Kidney (tissue), 14 donors: Measurements from ENCODE around the gene MEI1. TPM values are rescaled to one million over a fixed set of nuclear protein-coding genes. Genes with fewer than 3 reads are reported as not detected.

ENCODE experiments used
- DNase-seq, 5 donors: peaks; one replicate each; pipeline ENCODE4 v3.0.0-alpha.2; 2013 to 2020
- FAIRE-seq: peaks from 2 replicates; lab custom pipeline; 2012; peaks lifted over from hg19 to GRCh38; lab: Jason Lieb, UNC
- H3K27ac ChIP-seq, 2 donors: one replicate each; pipeline ENCODE4 v1.7.0; 2013; ENCODE audit warnings: low read depth in 2 of 2, low read length in 2 of 2, inconsistent platforms in 1 of 2
- H3K27me3 ChIP-seq: one replicate; pipeline ENCODE4 v1.7.1; 2013; ENCODE audit warnings: low read length, inconsistent platforms; ENCODE audit not compliant: control insufficient read depth, insufficient read depth
- H3K36me3 ChIP-seq, 3 donors: one replicate each; pipeline versions ENCODE4 v1.7.0 to v1.7.1; 2013; ENCODE audit warnings: low read length in 3 of 3, control low read depth in 1 of 3, inconsistent platforms in 1 of 3; ENCODE audit not compliant: insufficient read depth in 3 of 3, control insufficient read depth in 2 of 3
- H3K4me1 ChIP-seq, 3 donors: one replicate each; pipeline versions ENCODE4 v1.7.0 to v1.7.1; 2013; ENCODE audit warnings: low read length in 3 of 3, inconsistent platforms in 1 of 3, low read depth in 1 of 3; ENCODE audit not compliant: control insufficient read depth in 2 of 3, insufficient read depth in 2 of 3
- H3K4me3 ChIP-seq, 3 donors: one replicate each; pipeline versions ENCODE4 v1.7.0 to v1.8.1; 2013; ENCODE audit warnings: low read length in 3 of 3, control low read depth in 1 of 3, inconsistent platforms in 1 of 3
- H3K9ac ChIP-seq, 3 donors: one replicate each; pipeline versions ENCODE4 v1.7.0 to v1.7.1; 2013; ENCODE audit warnings: low read length in 3 of 3, control low read depth in 1 of 3, inconsistent platforms in 1 of 3
- H3K9me3 ChIP-seq, 3 donors: one replicate each; pipeline versions ENCODE4 v1.7.0 to v1.7.1; 2013; ENCODE audit warnings: low read length in 3 of 3, control low read depth in 1 of 3, inconsistent platforms in 1 of 3; ENCODE audit not compliant: control insufficient read depth in 2 of 3, insufficient read depth in 1 of 3
- intact Hi-C: fragments of 100-400 bp; cut with DNase I; formaldehyde crosslinking; loops from one replicate; pipeline ENCODE4 v1.11.1; 2022
- polyA plus RNA-seq: library from polyadenylated mRNA; stranded (reverse); fragments of 350-450 nt; fragmentation: Illumina TruSeq; extraction: RNeasy Lipid Tissue Mini Kit (QIAGEN cat#74804); gene quantifications from one replicate; pipeline ENCODE4 v1.2.3, GENCODE V29; 2014; ENCODE audit warnings: low read depth, low replicate concordance; ENCODE audit not compliant: insufficient read depth
- total RNA-seq: library from RNA; stranded (reverse); fragmentation: NEBNext Ultra II Directional; extraction: Animal tissue kit (Norgen Biotek cat#: 25700); gene quantifications from one replicate; pipeline ENCODE4 v1.2.1, GENCODE V29; 2021
- TF ChIP-seq, protein P1 (sequence below): IDR thresholded peaks from 3 replicates; pipeline ENCODE4 v1.5.1; 2012; ENCODE audit warnings: mild to moderate bottlenecking, moderate library complexity, borderline replicate concordance; ENCODE audit not compliant: insufficient read depth; ENCODE audit errors: extremely low read depth
- donor health status: control.
- donor health status: control.
- donor health status: control.
- donor health status: control.
- donor health status: control.
- donor health status: DM: yes; HTN: yes; CAD: no.
- donor health status: Normal renal cell carcinoma (clear cell type).

Gene MEI1
- total and polyA plus RNA-seq, 2 donors from 2014 or later: 2.4 to 14.6 TPM

DNA sequence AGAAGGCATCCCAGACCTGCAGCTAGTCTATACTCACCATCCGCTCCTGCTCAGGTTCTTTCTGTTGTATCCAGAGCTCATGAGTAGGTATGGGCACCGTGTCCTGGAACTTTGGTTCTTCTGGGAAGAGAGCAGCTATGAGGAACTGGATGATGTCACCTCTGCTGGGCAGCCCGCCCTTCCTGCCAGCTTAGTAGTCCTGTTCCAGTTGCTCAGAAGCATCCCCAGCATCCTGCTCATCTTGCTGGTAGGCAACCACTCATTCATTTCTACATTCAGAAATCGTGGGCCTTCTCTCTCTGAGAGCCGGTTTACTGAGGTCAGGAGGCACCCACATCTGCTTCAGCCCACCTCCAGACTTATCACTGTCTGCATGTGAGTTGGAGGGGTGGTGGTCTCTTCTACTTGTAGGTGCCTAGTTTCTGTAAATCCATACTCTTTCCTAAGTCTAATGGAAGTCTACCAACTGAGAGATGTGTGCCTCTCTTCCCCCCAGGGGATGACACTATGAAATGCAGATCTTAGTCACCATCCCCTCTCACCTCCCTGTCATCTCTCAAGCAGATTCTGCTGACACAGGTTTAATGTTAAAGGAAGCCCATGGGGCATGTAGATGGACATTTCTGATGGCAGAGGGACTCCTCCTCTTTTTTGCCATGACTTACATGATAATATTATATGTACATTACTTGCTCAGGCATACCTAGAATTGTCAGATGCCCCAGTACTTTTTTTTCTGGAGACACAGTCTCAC is 71.6 kb downstream of the MEI1 start:
- no peak for FAIRE-seq
- Histone ChIP-seq H3K4me1 (no peaks in the 10 kb centered on the region), H3K27me3 (no peaks in the 10 kb centered on the region), H3K9me3 (no peaks in the 10 kb centered on the region), H3K27ac (no peak overlapping the region), H3K36me3 (no peaks in the 10 kb centered on the region), H3K4me3 (no peak overlapping the region), H3K9ac (no peak overlapping the region)
- TF ChIP-seq, protein P1, sequence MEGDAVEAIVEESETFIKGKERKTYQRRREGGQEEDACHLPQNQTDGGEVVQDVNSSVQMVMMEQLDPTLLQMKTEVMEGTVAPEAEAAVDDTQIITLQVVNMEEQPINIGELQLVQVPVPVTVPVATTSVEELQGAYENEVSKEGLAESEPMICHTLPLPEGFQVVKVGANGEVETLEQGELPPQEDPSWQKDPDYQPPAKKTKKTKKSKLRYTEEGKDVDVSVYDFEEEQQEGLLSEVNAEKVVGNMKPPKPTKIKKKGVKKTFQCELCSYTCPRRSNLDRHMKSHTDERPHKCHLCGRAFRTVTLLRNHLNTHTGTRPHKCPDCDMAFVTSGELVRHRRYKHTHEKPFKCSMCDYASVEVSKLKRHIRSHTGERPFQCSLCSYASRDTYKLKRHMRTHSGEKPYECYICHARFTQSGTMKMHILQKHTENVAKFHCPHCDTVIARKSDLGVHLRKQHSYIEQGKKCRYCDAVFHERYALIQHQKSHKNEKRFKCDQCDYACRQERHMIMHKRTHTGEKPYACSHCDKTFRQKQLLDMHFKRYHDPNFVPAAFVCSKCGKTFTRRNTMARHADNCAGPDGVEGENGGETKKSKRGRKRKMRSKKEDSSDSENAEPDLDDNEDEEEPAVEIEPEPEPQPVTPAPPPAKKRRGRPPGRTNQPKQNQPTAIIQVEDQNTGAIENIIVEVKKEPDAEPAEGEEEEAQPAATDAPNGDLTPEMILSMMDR: no peak
- intact Hi-C loops: no loop called here
- no peak for DNase-seq

GRCh38 chr22:41772198-41772597 is 72.9 kb downstream of the MEI1 start:
- H3K9ac ChIP-seq: no peak overlapping the region
- no peak overlapping the region for H3K27ac ChIP-seq
- H3K27me3 ChIP-seq: no peaks in the 10 kb centered on the region
- intact Hi-C loops: no loop called here
- no peaks in the 10 kb centered on the region for H3K9me3 ChIP-seq
- H3K4me1 ChIP-seq: no peaks in the 10 kb centered on the region
- DNase-seq (no peak), FAIRE-seq (no peak)
- TF ChIP-seq, protein P1: no peak
- H3K4me3 ChIP-seq: no peak overlapping the region
- no peaks in the 10 kb centered on the region for H3K36me3 ChIP-seq

DNA sequence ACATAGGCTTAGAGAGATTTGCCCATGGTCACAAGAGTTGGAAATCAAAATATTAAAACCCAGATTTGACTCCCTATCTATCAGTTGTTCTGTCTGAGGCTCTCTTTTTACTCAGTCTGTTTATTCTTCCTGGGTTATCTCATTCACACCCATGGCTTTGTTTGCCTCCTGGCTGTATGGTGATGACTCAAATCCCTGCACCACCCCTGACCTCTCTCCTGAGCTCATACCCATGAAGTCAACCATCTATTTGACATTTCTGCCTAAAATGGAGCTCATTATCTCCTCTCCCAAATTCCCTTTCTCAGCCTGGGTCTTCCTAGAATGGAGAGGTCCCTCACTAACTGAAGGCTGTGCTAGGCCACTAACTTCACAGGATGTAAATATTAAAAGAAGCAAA is 73.3 kb downstream of the MEI1 start:
- intact Hi-C loops: no loop called here
- Histone ChIP-seq H3K27ac (no peak overlapping the region), H3K4me3 (no peak overlapping the region), H3K9ac (no peak overlapping the region), H3K36me3 (no peaks in the 10 kb centered on the region), H3K27me3 (no peaks in the 10 kb centered on the region), H3K9me3 (no peaks in the 10 kb centered on the region), H3K4me1 (no peaks in the 10 kb centered on the region)
- no peak for DNase-seq
- TF ChIP-seq, protein P1: no peak
- no peak for FAIRE-seq
